LNCAP (cell line): ENCODE data around the gene PGAP6.
A peak's percentile ranks its signal among the peaks of the same experiment; 100 is the strongest.

Experiments used
- CTCF ChIP-seq: fragments of 450-650 bp; IDR thresholded peaks from 2 replicates; pipeline ENCODE4 v1.5.1; 2017; ENCODE audit warnings: mild to moderate bottlenecking

Gene PGAP6

DNA sequence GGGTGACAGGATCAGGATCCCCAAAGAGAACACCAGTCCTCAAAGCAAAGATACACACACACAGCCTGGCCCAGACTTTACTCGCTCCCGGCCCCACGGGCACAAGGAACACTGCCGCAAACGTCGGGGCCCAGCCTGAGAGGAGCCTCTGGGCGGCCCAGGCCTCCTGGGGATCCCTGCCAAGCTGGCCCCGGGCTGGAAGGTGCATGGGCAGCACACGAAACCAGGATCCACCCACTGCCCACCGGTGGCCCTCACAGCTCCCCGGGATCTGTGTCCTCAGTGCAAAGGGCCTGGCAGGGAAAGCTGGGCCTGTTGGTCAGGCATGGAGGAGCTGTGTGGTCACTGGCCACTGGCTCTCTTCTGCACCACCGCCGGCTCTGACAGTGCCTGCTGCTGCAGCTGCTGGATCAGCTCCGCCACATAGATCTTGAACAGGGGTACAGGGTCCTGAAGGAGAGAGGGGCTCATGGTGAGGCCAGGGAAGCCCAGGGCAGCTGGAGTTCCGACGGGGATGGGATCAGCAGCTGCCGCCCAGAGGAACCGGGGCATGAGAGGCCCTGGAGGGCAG lies 14.4 kb downstream of the PGAP6 start:
- TF ChIP-seq CTCF: no peak

DNA sequence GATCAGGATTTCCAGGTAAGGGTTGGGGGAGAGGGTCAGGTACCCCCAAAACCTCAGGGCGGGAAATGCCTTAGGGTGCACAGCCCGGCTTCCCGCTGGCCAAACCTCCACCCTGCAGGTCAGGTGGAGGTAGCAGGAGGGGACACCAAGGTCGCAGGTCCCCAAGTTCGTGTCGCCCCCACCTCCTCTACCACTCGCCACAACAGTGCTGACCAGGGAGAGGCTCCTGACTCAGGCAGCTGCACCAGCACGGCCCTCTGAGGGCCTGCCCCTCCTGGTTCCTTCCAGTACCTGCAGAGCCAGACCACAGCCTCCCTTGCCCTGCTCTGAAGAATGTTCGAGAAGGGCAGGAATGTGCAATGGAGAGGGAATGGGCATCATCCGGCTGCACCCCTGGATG lies 15.3 kb downstream of the PGAP6 start:
- TF ChIP-seq CTCF: no peak

DNA sequence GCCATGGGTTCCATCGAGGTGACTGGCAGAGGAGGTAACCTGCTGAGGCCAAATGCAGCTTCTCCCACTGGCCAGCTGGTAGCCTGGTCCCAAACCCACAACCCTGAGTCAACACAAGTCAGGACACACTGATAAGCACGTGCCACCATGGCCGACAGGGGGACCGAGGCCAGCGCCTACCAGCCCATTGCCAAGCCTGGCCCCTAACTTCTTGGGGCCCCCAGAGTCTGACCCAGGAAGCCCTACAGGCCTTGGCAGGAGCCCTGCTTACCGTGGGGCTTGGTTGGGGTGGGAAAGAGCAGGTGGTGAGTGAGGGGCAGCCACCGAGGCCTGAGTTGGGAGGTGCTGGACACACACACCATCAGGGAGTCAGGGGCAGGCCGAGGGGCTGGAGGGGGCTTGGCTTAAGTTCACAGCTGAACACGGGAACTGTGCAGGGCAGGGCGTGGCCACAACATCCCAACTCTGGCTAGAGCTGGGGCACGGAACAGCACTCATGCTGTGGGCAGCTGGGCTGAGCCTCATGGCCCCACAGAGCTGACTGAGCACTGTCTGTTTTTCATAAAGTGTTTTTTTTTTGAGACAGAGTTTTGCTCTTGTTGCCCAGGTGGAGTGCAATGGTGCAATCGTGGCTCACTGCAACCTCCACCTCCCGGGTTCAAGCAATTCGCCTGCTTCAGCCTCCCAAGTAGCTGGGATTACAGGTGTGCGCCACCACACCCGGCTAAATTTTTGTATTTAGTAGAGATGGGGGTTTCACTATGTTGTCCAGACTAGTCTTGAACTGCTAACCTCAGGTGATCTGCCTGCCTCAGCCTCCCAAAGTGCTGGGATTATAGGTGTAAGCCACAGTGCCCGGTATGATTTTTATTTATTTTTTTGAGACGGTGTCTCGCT lies 16.9 kb downstream of the PGAP6 start:
- TF ChIP-seq CTCF: no peak

- no peak for TF ChIP-seq CTCF
These were observed 17.9 kb downstream of the PGAP6 start for GRCh38 chr16:363766-364490.

GRCh38 chr16:363110-363765 lies 18.5 kb downstream of the PGAP6 start:
- no peak for TF ChIP-seq CTCF

GRCh38 chr16:361872-362701 lies 19.7 kb downstream of the PGAP6 start:
- TF ChIP-seq CTCF: peak; percentile 84
